ENCODE results near the gene TOX2.

Gene TOX2

DNA sequence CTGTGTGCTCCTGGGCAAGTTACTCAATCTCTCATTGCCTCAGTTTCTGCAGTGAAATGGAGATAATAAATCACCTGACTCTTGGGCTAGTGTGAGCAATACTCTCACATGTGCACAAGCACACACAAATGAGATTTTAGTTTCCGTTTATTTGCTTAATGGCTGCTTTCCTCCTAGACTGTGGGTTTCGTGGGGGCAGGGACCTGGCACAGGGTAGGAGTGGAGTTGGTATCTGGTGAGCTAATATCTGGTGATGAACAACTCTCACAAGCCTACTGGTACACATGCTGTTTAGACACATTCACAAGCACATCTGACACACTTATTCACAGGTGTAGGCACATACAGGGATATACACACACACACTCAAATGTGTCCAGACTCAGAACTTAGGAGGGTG, 73.8 kb downstream of the TOX2 start:
- Histone ChIP-seq H3K4me1 (ENCODE audit: control insufficient read depth, low read depth, low read length) (no peaks in the 10 kb centered on the region), H4K8ac (ENCODE audit: low read depth, low read length) (no peak overlapping the region), H3K4me2 (ENCODE audit: low read length) (no peak overlapping the region), H2BK120ac (ENCODE audit: low read depth, low read length) (no peak overlapping the region), H2BK15ac (replicated peaks; ENCODE audit: low read depth) (no peak overlapping the region), H3K4me3 (ENCODE audit: low read length) (no peak overlapping the region), H2BK5ac (ENCODE audit: low read length) (no peak overlapping the region), H3K27me3 (ENCODE audit: insufficient read depth, low read length, poor library complexity) (no peaks in the 10 kb centered on the region), H3K79me2 (ENCODE audit: control insufficient read depth, insufficient read depth, low read length) (no peaks in the 10 kb centered on the region), H3K79me1 (ENCODE audit: low read length) (no peaks in the 10 kb centered on the region), H3K36me3 (ENCODE audit: control insufficient read depth, insufficient read depth, low read length) (no peaks in the 10 kb centered on the region), H4K5ac (ENCODE audit: low read length) (no peak overlapping the region), H3K4ac (ENCODE audit: low read depth, low read length) (no peak overlapping the region), H3K23ac (ENCODE audit: low read length) (no peak overlapping the region), H3K56ac (ENCODE audit: low read length) (no peak overlapping the region), H3K27ac (ENCODE audit: low read depth, low read length) (no peak overlapping the region), H2AK5ac (ENCODE audit: low read length) (no peak overlapping the region), H3K9ac (ENCODE audit: low read length) (no peak overlapping the region), H3K18ac (ENCODE audit: low read length) (no peak overlapping the region)
- DNase-seq = no peak
- WGBS (ENCODE audit: extremely low coverage, insufficient coverage, low lambda C conversion rate) = no CpG with 5 or more reads among the region's 2 CpGs

DNA sequence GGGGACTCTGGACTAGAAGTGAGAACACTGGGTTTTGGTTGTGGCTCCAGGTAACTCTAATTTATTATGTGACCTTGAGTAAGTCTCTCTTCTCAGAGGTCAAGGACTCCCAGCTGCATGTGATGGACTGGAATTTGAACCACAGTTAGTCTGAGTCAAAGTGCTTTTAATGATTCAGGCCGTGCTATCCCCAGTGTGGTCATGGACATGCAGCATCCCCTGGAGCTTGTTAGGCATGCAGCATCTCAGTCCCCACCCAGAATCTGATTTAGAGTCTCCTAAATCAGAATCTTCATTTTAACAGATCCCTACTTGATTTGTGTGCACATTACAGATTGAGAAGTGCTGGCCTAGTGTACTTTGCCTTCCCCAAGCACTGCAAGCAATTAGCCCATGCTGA, 74.2 kb downstream of the TOX2 start:
- Histone ChIP-seq H3K23ac (ENCODE audit: low read length) (no peak overlapping the region), H3K18ac (ENCODE audit: low read length) (no peak overlapping the region), H3K36me3 (ENCODE audit: control insufficient read depth, insufficient read depth, low read length) (no peaks in the 10 kb centered on the region), H2BK5ac (ENCODE audit: low read length) (no peak overlapping the region), H4K8ac (ENCODE audit: low read depth, low read length) (no peak overlapping the region), H3K4me2 (ENCODE audit: low read length) (no peak overlapping the region), H2AK5ac (ENCODE audit: low read length) (no peak overlapping the region), H3K79me1 (ENCODE audit: low read length) (no peaks in the 10 kb centered on the region), H3K4me3 (ENCODE audit: low read length) (no peak overlapping the region), H3K27me3 (ENCODE audit: insufficient read depth, low read length, poor library complexity) (no peaks in the 10 kb centered on the region), H3K27ac (ENCODE audit: low read depth, low read length) (no peak overlapping the region), H3K79me2 (ENCODE audit: control insufficient read depth, insufficient read depth, low read length) (no peaks in the 10 kb centered on the region), H2BK15ac (replicated peaks; ENCODE audit: low read depth) (no peak overlapping the region), H3K4me1 (ENCODE audit: control insufficient read depth, low read depth, low read length) (no peaks in the 10 kb centered on the region), H4K5ac (ENCODE audit: low read length) (no peak overlapping the region), H2BK120ac (ENCODE audit: low read depth, low read length) (no peak overlapping the region), H3K9ac (ENCODE audit: low read length) (no peak overlapping the region), H3K4ac (ENCODE audit: low read depth, low read length) (no peak overlapping the region), H3K56ac (ENCODE audit: low read length) (no peak overlapping the region)
- no peak for DNase-seq
- no CpG with 5 or more reads among the region's 1 CpG for WGBS (ENCODE audit: extremely low coverage, insufficient coverage, low lambda C conversion rate)

DNA sequence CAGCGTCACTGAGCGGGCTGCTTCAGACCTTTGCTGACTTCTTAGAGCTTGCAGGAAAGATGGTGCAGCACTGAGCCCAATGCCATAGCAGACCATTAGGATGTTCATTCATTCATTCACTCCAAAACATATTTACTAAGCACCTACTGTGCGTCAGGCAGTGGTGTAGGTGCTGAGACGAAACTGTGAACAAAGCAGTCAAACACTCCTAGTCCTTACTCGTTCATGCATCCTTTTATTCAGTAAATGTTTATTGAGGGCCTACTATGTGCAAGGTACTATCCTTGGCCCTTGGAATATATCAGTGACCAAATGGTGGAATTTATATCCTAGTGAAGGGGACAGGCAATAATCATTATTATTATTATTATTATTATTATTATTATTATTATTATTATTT, 76.6 kb downstream of the TOX2 start:
- Histone ChIP-seq H3K27me3 (ENCODE audit: insufficient read depth, low read length, poor library complexity) (no peaks in the 10 kb centered on the region), H3K4me2 (ENCODE audit: low read length) (no peak overlapping the region), H3K4ac (ENCODE audit: low read depth, low read length) (no peak overlapping the region), H3K23ac (ENCODE audit: low read length) (no peak overlapping the region), H4K8ac (ENCODE audit: low read depth, low read length) (no peak overlapping the region), H2BK5ac (ENCODE audit: low read length) (no peak overlapping the region), H3K9ac (ENCODE audit: low read length) (no peak overlapping the region), H3K18ac (ENCODE audit: low read length) (no peak overlapping the region), H2BK15ac (replicated peaks; ENCODE audit: low read depth) (no peak overlapping the region), H3K79me1 (ENCODE audit: low read length) (no peaks in the 10 kb centered on the region), H3K56ac (ENCODE audit: low read length) (no peak overlapping the region), H2BK120ac (ENCODE audit: low read depth, low read length) (no peak overlapping the region), H3K27ac (ENCODE audit: low read depth, low read length) (no peak overlapping the region), H3K79me2 (ENCODE audit: control insufficient read depth, insufficient read depth, low read length) (no peaks in the 10 kb centered on the region), H3K4me3 (ENCODE audit: low read length) (no peak overlapping the region), H2AK5ac (ENCODE audit: low read length) (no peak overlapping the region), H3K36me3 (ENCODE audit: control insufficient read depth, insufficient read depth, low read length) (no peaks in the 10 kb centered on the region), H4K5ac (ENCODE audit: low read length) (no peak overlapping the region), H3K4me1 (ENCODE audit: control insufficient read depth, low read depth, low read length) (no peaks in the 10 kb centered on the region)
- no CpG with 5 or more reads among the region's 5 CpGs for WGBS (ENCODE audit: extremely low coverage, insufficient coverage, low lambda C conversion rate)
- DNase-seq = no peak

DNA sequence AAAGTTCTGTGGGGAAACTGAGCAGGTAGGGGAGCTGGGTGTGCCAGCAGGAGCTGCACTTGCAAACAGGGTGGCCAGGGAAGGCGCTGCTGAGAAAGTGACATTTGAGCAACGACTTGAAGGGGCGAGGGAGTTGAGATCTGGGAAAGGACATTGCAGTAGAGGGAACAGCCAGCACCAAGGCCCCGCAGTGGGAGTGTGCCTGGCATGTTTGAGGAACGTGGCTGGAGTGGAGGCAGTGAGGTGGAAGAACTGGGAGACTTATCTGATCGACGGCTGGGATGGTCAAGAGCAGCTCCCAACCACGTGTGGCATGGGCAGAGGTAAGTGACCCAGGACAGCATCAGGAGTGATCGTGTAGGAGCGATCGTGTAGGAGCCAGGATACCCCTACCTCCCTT, 77.3 kb downstream of the TOX2 start:
- H3K27me3 ChIP-seq (ENCODE audit: insufficient read depth, low read length, poor library complexity) = no peaks in the 10 kb centered on the region
- no peak overlapping the region for H3K23ac ChIP-seq (ENCODE audit: low read length)
- no peak overlapping the region for H2BK120ac ChIP-seq (ENCODE audit: low read depth, low read length)
- H4K5ac ChIP-seq (ENCODE audit: low read length) = no peak overlapping the region
- no peak for DNase-seq
- no peak overlapping the region for H3K4me3 ChIP-seq (ENCODE audit: low read length)
- H3K9ac ChIP-seq (ENCODE audit: low read length) = no peak overlapping the region
- H4K8ac ChIP-seq (ENCODE audit: low read depth, low read length) = no peak overlapping the region
- no peak overlapping the region for H3K4ac ChIP-seq (ENCODE audit: low read depth, low read length)
- H2BK15ac ChIP-seq (replicated peaks; ENCODE audit: low read depth) = no peak overlapping the region
- H3K79me2 ChIP-seq (ENCODE audit: control insufficient read depth, insufficient read depth, low read length) = no peaks in the 10 kb centered on the region
- H3K56ac ChIP-seq (ENCODE audit: low read length) = no peak overlapping the region
- WGBS (ENCODE audit: extremely low coverage, insufficient coverage, low lambda C conversion rate) = no CpG with 5 or more reads among the region's 11 CpGs
- no peak overlapping the region for H3K27ac ChIP-seq (ENCODE audit: low read depth, low read length)
- H2BK5ac ChIP-seq (ENCODE audit: low read length) = no peak overlapping the region
- H3K4me2 ChIP-seq (ENCODE audit: low read length) = no peak overlapping the region
- no peak overlapping the region for H3K18ac ChIP-seq (ENCODE audit: low read length)
- H2AK5ac ChIP-seq (ENCODE audit: low read length) = no peak overlapping the region
- H3K79me1 ChIP-seq (ENCODE audit: low read length) = no peaks in the 10 kb centered on the region
- no peaks in the 10 kb centered on the region for H3K36me3 ChIP-seq (ENCODE audit: control insufficient read depth, insufficient read depth, low read length)
- H3K4me1 ChIP-seq (ENCODE audit: control insufficient read depth, low read depth, low read length) = no peaks in the 10 kb centered on the region

DNA sequence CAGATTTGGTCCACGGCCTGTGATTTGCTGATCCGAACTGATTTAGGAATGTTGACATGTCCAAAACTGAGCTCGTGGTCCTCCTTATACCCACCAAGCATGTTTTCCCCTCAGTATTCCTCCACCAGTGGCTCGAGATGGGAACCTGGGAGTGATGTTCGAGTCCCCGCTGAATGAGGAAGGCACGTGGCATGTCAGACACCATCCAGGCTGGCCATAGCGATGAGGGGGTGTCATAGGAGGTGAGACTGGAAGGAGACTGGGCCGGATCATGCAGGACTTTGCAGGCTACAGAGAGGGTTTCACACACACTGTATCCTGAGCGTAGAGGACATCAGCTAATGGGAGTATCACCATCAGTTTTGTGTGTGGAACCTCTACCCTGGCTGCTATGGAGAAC, 78.2 kb downstream of the TOX2 start:
- H3K36me3 ChIP-seq (ENCODE audit: control insufficient read depth, insufficient read depth, low read length) = no peaks in the 10 kb centered on the region
- DNase-seq = no peak
- no peaks in the 10 kb centered on the region for H3K27me3 ChIP-seq (ENCODE audit: insufficient read depth, low read length, poor library complexity)

DNA sequence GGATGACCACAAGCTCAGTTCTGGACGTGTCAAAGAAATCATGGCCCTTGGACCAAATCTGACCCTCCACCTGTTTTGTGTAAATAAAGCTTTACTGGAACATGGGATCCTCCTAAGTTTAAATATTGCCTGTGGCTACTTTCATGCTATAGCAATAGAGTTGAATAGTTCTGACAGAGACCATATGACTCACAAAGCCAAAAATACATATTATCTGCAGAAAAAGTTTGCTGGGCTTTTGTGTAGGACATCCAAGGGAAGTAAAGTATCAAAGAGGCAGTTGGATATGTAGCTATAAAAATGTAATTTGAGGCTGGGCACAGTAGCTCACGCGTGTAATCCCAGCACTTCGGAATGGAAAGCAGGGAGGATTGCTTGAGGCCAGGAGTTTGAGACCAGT, 78.9 kb downstream of the TOX2 start:
- Histone ChIP-seq H3K23ac (ENCODE audit: low read length) (no peak overlapping the region), H2AK5ac (ENCODE audit: low read length) (no peak overlapping the region), H4K5ac (ENCODE audit: low read length) (no peak overlapping the region), H3K9ac (ENCODE audit: low read length) (no peak overlapping the region), H3K4ac (ENCODE audit: low read depth, low read length) (no peak overlapping the region), H3K4me2 (ENCODE audit: low read length) (no peak overlapping the region), H3K36me3 (ENCODE audit: control insufficient read depth, insufficient read depth, low read length) (no peaks in the 10 kb centered on the region), H3K27ac (ENCODE audit: low read depth, low read length) (no peak overlapping the region), H3K27me3 (ENCODE audit: insufficient read depth, low read length, poor library complexity) (no peaks in the 10 kb centered on the region), H3K4me3 (ENCODE audit: low read length) (no peak overlapping the region), H3K79me1 (ENCODE audit: low read length) (no peaks in the 10 kb centered on the region), H3K56ac (ENCODE audit: low read length) (no peak overlapping the region), H2BK120ac (ENCODE audit: low read depth, low read length) (no peak overlapping the region), H3K4me1 (ENCODE audit: control insufficient read depth, low read depth, low read length) (no peaks in the 10 kb centered on the region), H2BK5ac (ENCODE audit: low read length) (no peak overlapping the region), H4K8ac (ENCODE audit: low read depth, low read length) (no peak overlapping the region), H3K18ac (ENCODE audit: low read length) (no peak overlapping the region), H3K79me2 (ENCODE audit: control insufficient read depth, insufficient read depth, low read length) (no peaks in the 10 kb centered on the region), H2BK15ac (replicated peaks; ENCODE audit: low read depth) (no peak overlapping the region)
- no peak for DNase-seq
- WGBS (ENCODE audit: extremely low coverage, insufficient coverage, low lambda C conversion rate) = no CpG with 5 or more reads among the region's 4 CpGs

More for the DNA sequence above, 78.2 kb downstream of the TOX2 start:
- Histone ChIP-seq H3K56ac (ENCODE audit: low read length) (no peak overlapping the region), H4K8ac (ENCODE audit: low read depth, low read length) (no peak overlapping the region), H3K79me2 (ENCODE audit: control insufficient read depth, insufficient read depth, low read length) (no peaks in the 10 kb centered on the region), H3K23ac (ENCODE audit: low read length) (no peak overlapping the region), H3K18ac (ENCODE audit: low read length) (no peak overlapping the region), H3K4me3 (ENCODE audit: low read length) (no peak overlapping the region), H3K4me2 (ENCODE audit: low read length) (no peak overlapping the region), H2AK5ac (ENCODE audit: low read length) (no peak overlapping the region), H3K9ac (ENCODE audit: low read length) (no peak overlapping the region), H3K4me1 (ENCODE audit: control insufficient read depth, low read depth, low read length) (no peaks in the 10 kb centered on the region), H3K27ac (ENCODE audit: low read depth, low read length) (no peak overlapping the region), H4K5ac (ENCODE audit: low read length) (no peak overlapping the region), H3K4ac (ENCODE audit: low read depth, low read length) (no peak overlapping the region), H2BK5ac (ENCODE audit: low read length) (no peak overlapping the region), H3K79me1 (ENCODE audit: low read length) (no peaks in the 10 kb centered on the region), H2BK120ac (ENCODE audit: low read depth, low read length) (no peak overlapping the region), H2BK15ac (replicated peaks; ENCODE audit: low read depth) (no peak overlapping the region)
- no CpG with 5 or more reads among the region's 10 CpGs for WGBS (ENCODE audit: extremely low coverage, insufficient coverage, low lambda C conversion rate)
